K562 (cell line): ENCODE results near the gene TOMT. TPM values are rescaled to one million over a fixed set of nuclear protein-coding genes. Genes with fewer than 3 reads are reported as not detected.

Experiments
- CGGBP1 ChIP-seq: fragments of 250-450 bp; sonication (Bioruptor Pico); IDR thresholded peaks from 2 replicates; pipeline ENCODE4 v1.9.0; 2021; ENCODE audit warnings: mild to moderate bottlenecking
- CREB5 ChIP-seq: fragments of 250-450 bp; sonication (Bioruptor Pico); IDR thresholded peaks from 2 replicates; pipeline ENCODE4 v1.5.0; 2020; ENCODE audit warnings: mild to moderate bottlenecking
- CREBBP ChIP-seq: IDR thresholded peaks from one replicate; pipeline ENCODE4 v1.6.1; 2012; ENCODE audit warnings: low read depth, mild to moderate bottlenecking, control low read depth, inconsistent platforms, low read length
- ELK1 ChIP-seq: sonication (generic); formaldehyde crosslinking; IDR thresholded peaks from 2 replicates; pipeline ENCODE4 v1.8.1; 2022; ENCODE audit warnings: missing genetic modification reagents
- EP400 ChIP-seq: fragments of 450-650 bp; IDR thresholded peaks from 2 replicates; pipeline ENCODE4 v1.6.1; 2017; ENCODE audit warnings: antibody characterized with exemption, mild to moderate bottlenecking, moderate library complexity
- FOXP1 ChIP-seq: sonication (generic); formaldehyde crosslinking; IDR thresholded peaks from 2 replicates; pipeline ENCODE4 v1.8.0; 2022; ENCODE audit warnings: mild to moderate bottlenecking, missing genetic modification reagents
- HMG20A ChIP-seq: fragments of 450-650 bp; formaldehyde crosslinking; conservative IDR thresholded peaks from 2 replicates; pipeline ENCODE4 v1.4.0; 2020; ENCODE audit warnings: mild to moderate bottlenecking, mixed read lengths
- HMGN3 ChIP-seq: IDR thresholded peaks from 2 replicates; pipeline ENCODE4 v1.6.1; 2011; ENCODE audit warnings: borderline replicate concordance, low read depth, mild to moderate bottlenecking, mixed read lengths, low read length; ENCODE audit not compliant: insufficient read length; ENCODE audit errors: extremely low read depth
- MBD1 ChIP-seq: fragments of 250-450 bp; sonication (Bioruptor Pico); IDR thresholded peaks from 2 replicates; pipeline ENCODE4 v1.8.0; 2022; ENCODE audit warnings: inconsistent platforms
- NBN ChIP-seq: fragments of 450-650 bp; IDR thresholded peaks from 2 replicates; pipeline ENCODE4 v1.6.1; 2016; ENCODE audit warnings: low read depth, mild to moderate bottlenecking
- NEUROD1 ChIP-seq: fragments of 150-350 bp; IDR thresholded peaks from 2 replicates; pipeline ENCODE4 v1.6.1; 2014; ENCODE audit warnings: borderline replicate concordance, low read length, low read depth; ENCODE audit not compliant: partially characterized antibody
- NONO ChIP-seq, 2 experiments: fragments of 200-400 bp in 1 of 2; fragments of 450-650 bp in 1 of 2; formaldehyde crosslinking in 1 of 2; IDR thresholded peaks; 2 replicates each; pipeline ENCODE4 v1.6.1; 2017; ENCODE audit warnings: low read depth in 2 of 2, mild to moderate bottlenecking in 2 of 2, moderate library complexity in 2 of 2, low read length in 1 of 2
- NR4A1 ChIP-seq, 2 experiments: fragments of 250-450 bp in 1 of 2; fragments of 450-650 bp in 1 of 2; sonication (Bioruptor Pico) in 1 of 2; IDR thresholded peaks; 2 replicates each; pipeline versions ENCODE4 v1.4.0 to v1.6.1; 2016 to 2020; ENCODE audit warnings: mild to moderate bottlenecking in 2 of 2, missing compliant biosample characterization in 1 of 2, missing genetic modification characterization in 1 of 2, moderate library complexity in 1 of 2
- PTTG1 ChIP-seq: fragments of 450-650 bp; IDR thresholded peaks from 2 replicates; pipeline ENCODE4 v1.6.1; 2016; ENCODE audit warnings: low read depth, mild to moderate bottlenecking, missing genetic modification characterization, missing compliant biosample characterization
- SETDB1 ChIP-seq: IDR thresholded peaks from one replicate; pipeline ENCODE4 v1.6.1; 2012; ENCODE audit warnings: low read length, control low read depth, inconsistent platforms
- SMARCA4 ChIP-seq: fragments of 450-650 bp; IDR thresholded peaks from 2 replicates; pipeline ENCODE4 v1.6.1; 2016
- STAT5B ChIP-seq: fragments of 250-450 bp; sonication (Bioruptor Pico); IDR thresholded peaks from 2 replicates; pipeline ENCODE4 v1.8.0; 2021; ENCODE audit warnings: mild to moderate bottlenecking, inconsistent platforms
- TCFL5 ChIP-seq: fragments of 250-450 bp; sonication (Bioruptor Pico); conservative IDR thresholded peaks from 2 replicates; pipeline ENCODE4 v1.6.1; 2021; ENCODE audit warnings: mild to moderate bottlenecking, moderate library complexity, matching md5 sums
- THRAP3 ChIP-seq: fragments of 450-650 bp; IDR thresholded peaks from 2 replicates; pipeline ENCODE4 v1.6.1; 2016; ENCODE audit warnings: mild to moderate bottlenecking, inconsistent platforms, borderline replicate concordance
- U2AF1 ChIP-seq: fragments of 200-400 bp; formaldehyde crosslinking; optimal IDR thresholded peaks from 2 replicates; pipeline ENCODE3; 2017; ENCODE audit warnings: mild to moderate bottlenecking, low read depth, low read length, moderate library complexity
- ZNF212 ChIP-seq: fragments of 450-650 bp; formaldehyde crosslinking; IDR thresholded peaks from 2 replicates; pipeline ENCODE4 v1.4.0; 2020; ENCODE audit warnings: mild to moderate bottlenecking
- ZNF324 ChIP-seq: fragments of 250-450 bp; sonication (Bioruptor Pico); IDR thresholded peaks from 2 replicates; pipeline ENCODE4 v1.4.0; 2020; ENCODE audit warnings: mild to moderate bottlenecking
- ZNF41 ChIP-seq: fragments of 250-450 bp; sonication (Bioruptor Pico); conservative IDR thresholded peaks from 2 replicates; pipeline ENCODE4 v1.4.0; 2020; ENCODE audit warnings: mild to moderate bottlenecking
- ZNF583 ChIP-seq: fragments of 250-450 bp; sonication (Bioruptor Pico); IDR thresholded peaks from 2 replicates; pipeline ENCODE4 v1.4.0; 2020
- ZNF764 ChIP-seq: fragments of 250-450 bp; sonication (Bioruptor Pico); IDR thresholded peaks from 2 replicates; pipeline ENCODE4 v1.4.0; 2020; ENCODE audit warnings: low read depth, mild to moderate bottlenecking, moderate library complexity
- polyA plus RNA-seq, 8 experiments: library from polyadenylated mRNA; depleted of rRNA in 4 of 8; stranded (reverse) in 5 of 8; unstranded in 3 of 8; fragments of >200 nt; fragmentation: Nextera tagmentation in 2 of 8; fragmentation: Illumina TruSeq in 1 of 8; extraction: Ambion mirVana in 2 of 8; extraction: Trizol in 1 of 8; gene quantifications; 2 replicates each; pipeline versions ENCODE4 v1.2.1 to v1.2.3, GENCODE V29; 2011 to 2014; ENCODE audit warnings: inconsistent platforms in 1 of 8, missing spikeins in 1 of 8
- total RNA-seq, 7 experiments: library from RNA; depleted of rRNA in 6 of 7; stranded (reverse); fragments of >200 nt in 6 of 7; fragmentation: Illumina TruSeq in 2 of 7; extraction: Trizol in 2 of 7; gene quantifications; 2 replicates each; pipeline versions ENCODE4 v1.2.1 to v1.2.3, GENCODE V29; 2011 to 2021; ENCODE audit warnings: low replicate concordance in 1 of 7

TOMT gene
- total and polyA plus RNA-seq, 9 of the 15 experiments (the other 6 are each of a cell fraction or from before 2014, with no cell fraction given), result not detected

GRCh38 chr11:72102946-72103753 is 2.6 kb upstream of the TOMT start, which contains the start of gene LAMTOR1 (continued):
- no peak; the same call in 1 of the 2 replicates for TF ChIP-seq CGGBP1 (CRISPR knock-in tag)
- peak in 1 of 2 experiments; percentile 56; a peak in 1 of 4 replicates for TF ChIP-seq NONO (IDR thresholded peaks at IDR 0.05; ENCODE audit: low read depth in 2 of 2, low read length in 1 of 2)
- TF ChIP-seq ELK1 (CRISPR knock-in tag), result no peak
- TF ChIP-seq ZNF324 (CRISPR knock-in tag), result no peak
- TF ChIP-seq EP400, result peak; percentile 85
- TF ChIP-seq ZNF764 (CRISPR knock-in tag), result peak; percentile 25; the same call in 1 of the 2 replicates
- no peak for TF ChIP-seq TCFL5 (CRISPR knock-in tag)
- TF ChIP-seq NEUROD1, result no peak
- TF ChIP-seq CREB5 (CRISPR knock-in tag), result 0 out of 2 replicates have a peak, but pooled peaks have one; percentile 57
- TF ChIP-seq HMGN3, result peak; percentile 70
- TF ChIP-seq SMARCA4, result no peak
- no peak for TF ChIP-seq MBD1 (CRISPR knock-in tag)
- peak; percentile 55; the same call in 1 of the 2 replicates for TF ChIP-seq FOXP1 (CRISPR knock-in tag)
- no peak for TF ChIP-seq CREBBP
- no peak for TF ChIP-seq PTTG1 (tag)
- TF ChIP-seq HMG20A (CRISPR knock-in tag), result no peak
- TF ChIP-seq SETDB1, result no peak
- TF ChIP-seq NBN, result peak; percentile 14; the same call in 1 of the 2 replicates
- TF ChIP-seq U2AF1, result no peak
- no peak for TF ChIP-seq NR4A1 (CRISPR knock-in tag; IDR thresholded peaks at IDR 0.05)
- peak; percentile 90 for TF ChIP-seq NR4A1 (tag; IDR thresholded peaks at IDR 0.05)
- TF ChIP-seq THRAP3, result no peak
- peak; percentile 47; the same call in 1 of the 2 replicates for TF ChIP-seq ZNF583 (CRISPR knock-in tag)
- TF ChIP-seq ZNF41 (CRISPR knock-in tag), result no peak
- no peak for TF ChIP-seq STAT5B (CRISPR knock-in tag)
- TF ChIP-seq ZNF212 (CRISPR knock-in tag), result no peak
